Neutrophil (primary cell): ENCODE results near the gene ADAMTS13.
A peak's percentile ranks its signal among the peaks of the same experiment; 100 is the strongest.

ENCODE experiments used
- H3K27ac ChIP-seq: fragments of 200-600 bp; sonication (generic); 2 replicates; pipeline ENCODE4 v1.5.1; 2016; ENCODE audit warnings: mild to moderate bottlenecking, moderate library complexity
- H3K27me3 ChIP-seq: fragments of 200-600 bp; sonication (generic); 2 replicates; pipeline ENCODE4 v1.6.0; 2016; ENCODE audit warnings: mild to moderate bottlenecking
- H3K36me3 ChIP-seq: fragments of 200-600 bp; sonication (generic); 2 replicates; pipeline ENCODE4 v1.5.1; 2017
- H3K4me1 ChIP-seq, 2 experiments: fragments of 200-600 bp in 1 of 2; sonication (generic) in 1 of 2; 1 replicate in 1 of 2; 2 replicates in 1 of 2; pipeline versions ENCODE4 v1.5.1 to v1.6.1; 2013 to 2016; ENCODE audit warnings: low read depth in 1 of 2, low read length in 1 of 2, mild to moderate bottlenecking in 1 of 2, moderate library complexity in 1 of 2; ENCODE audit not compliant: control insufficient read depth in 1 of 2, insufficient read depth in 1 of 2
- H3K4me3 ChIP-seq, 2 experiments: fragments of 200-600 bp in 1 of 2; sonication (generic) in 1 of 2; 1 replicate in 1 of 2; 2 replicates in 1 of 2; pipeline ENCODE4 v1.5.1; 2013 to 2016; ENCODE audit warnings: low read depth in 1 of 2, low read length in 1 of 2, mild to moderate bottlenecking in 1 of 2, moderate library complexity in 1 of 2
- H3K9me3 ChIP-seq: fragments of 200-600 bp; sonication (generic); 2 replicates; pipeline ENCODE4 v1.5.1; 2016
- CTCF ChIP-seq: fragments of 200-600 bp; sonication (generic); IDR thresholded peaks from 2 replicates; pipeline ENCODE4 v1.5.1; 2016; ENCODE audit warnings: antibody characterized with exemption

ADAMTS13 gene

GRCh38 chr9:133459476-133460404, 37.6 kb downstream of the ADAMTS13 start, which contains the start of gene CACFD1:
TSS of gene CACFD1 (plus strand) at chr9:133459978. CDS start at chr9:133460067, 89 bp downstream.
- Histone ChIP-seq H3K36me3 (no peaks in the 10 kb centered on the region), H3K9me3 (no peaks in the 10 kb centered on the region)

GRCh38 chr9:133460405-133461175, 38.4 kb downstream of the ADAMTS13 start:
- peak overlapping the region; percentile 79 for H3K27ac ChIP-seq
- no peaks in the 10 kb centered on the region for H3K36me3 ChIP-seq
- TF ChIP-seq CTCF, result no peak
- H3K4me3 ChIP-seq, result peak overlapping the region; percentile 83 to 86
- H3K27me3 ChIP-seq, result peaks cover 47% of the 10 kb centered on the region
- H3K4me1 ChIP-seq, result peaks cover 13 to 15% of the 10 kb centered on the region in 2 experiments
- no peaks in the 10 kb centered on the region for H3K9me3 ChIP-seq

More at GRCh38 chr9:133459476-133460404, 37.6 kb downstream of the ADAMTS13 start, which contains the start of gene CACFD1:
- no peak for TF ChIP-seq CTCF
- Histone ChIP-seq H3K27me3 (peaks cover 47% of the 10 kb centered on the region), H3K4me1 (peaks cover 13 to 15% of the 10 kb centered on the region in 2 experiments), H3K4me3 (peak within 1 kb of the TSS; percentile 83 to 86), H3K27ac (peak within 1 kb of the TSS; percentile 79)

GRCh38 chr9:133461975-133462374, 39.8 kb downstream of the ADAMTS13 start:
- Histone ChIP-seq H3K4me3 (no peak overlapping the region), H3K27ac (no peak overlapping the region), H3K36me3 (no peaks in the 10 kb centered on the region), H3K27me3 (peaks cover 53% of the 10 kb centered on the region), H3K9me3 (no peaks in the 10 kb centered on the region), H3K4me1 (peaks cover 13 to 15% of the 10 kb centered on the region in 2 experiments)
- no peak for TF ChIP-seq CTCF

GRCh38 chr9:133463234-133463863, 41.2 kb downstream of the ADAMTS13 start:
- Histone ChIP-seq H3K4me1 (peaks cover 13 to 15% of the 10 kb centered on the region in 2 experiments), H3K4me3 (no peak overlapping the region), H3K9me3 (no peaks in the 10 kb centered on the region), H3K36me3 (no peaks in the 10 kb centered on the region), H3K27ac (no peak overlapping the region), H3K27me3 (peaks cover 44% of the 10 kb centered on the region)
- TF ChIP-seq CTCF, result no peak
